Neural progenitor cell (in vitro differentiated cells): ENCODE results near the gene OTOGL. TPM values are rescaled to one million over a fixed set of nuclear protein-coding genes. Genes with fewer than 3 reads are reported as not detected.

Experiments
- DNase-seq: peaks from one replicate; pipeline ENCODE4 v3.0.0-alpha.2; 2016; ENCODE audit warnings: low spot score
- H2AFZ ChIP-seq: fragments of 200-600 bp; sonication (generic); replicated peaks from 2 replicates; pipeline ENCODE4 v1.6.1; 2016; ENCODE audit warnings: antibody characterized with exemption
- H3F3A ChIP-seq: fragments of 200-600 bp; sonication (generic); 2 replicates; pipeline ENCODE4 v1.6.1; 2016; ENCODE audit warnings: antibody characterized with exemption, low read depth
- H3K27ac ChIP-seq: fragments of 200-600 bp; sonication (generic); 2 replicates; pipeline ENCODE4 v1.5.1; 2016; ENCODE audit warnings: mild to moderate bottlenecking
- H3K27me3 ChIP-seq: fragments of 200-600 bp; sonication (generic); 2 replicates; pipeline ENCODE4 v1.6.1; 2016; ENCODE audit warnings: mild to moderate bottlenecking, moderate library complexity
- H3K36me3 ChIP-seq: fragments of 200-600 bp; sonication (generic); 2 replicates; pipeline ENCODE4 v1.5.1; 2016
- H3K4me1 ChIP-seq: fragments of 200-600 bp; sonication (generic); 2 replicates; pipeline ENCODE4 v1.6.1; 2016; ENCODE audit warnings: mixed run types
- H3K4me2 ChIP-seq: fragments of 200-600 bp; sonication (generic); 2 replicates; pipeline ENCODE4 v1.6.1; 2016
- H3K4me3 ChIP-seq: fragments of 200-600 bp; sonication (generic); 2 replicates; pipeline ENCODE4 v1.5.1; 2016
- H3K79me2 ChIP-seq: fragments of 200-600 bp; sonication (generic); 2 replicates; pipeline ENCODE4 v1.6.1; 2016; ENCODE audit warnings: low read depth
- H3K9ac ChIP-seq: fragments of 200-600 bp; sonication (generic); 2 replicates; pipeline ENCODE4 v1.6.1; 2016
- H3K9me3 ChIP-seq: fragments of 200-600 bp; sonication (generic); 2 replicates; pipeline ENCODE4 v1.5.1; 2016; ENCODE audit warnings: low read depth
- H4K20me1 ChIP-seq: fragments of 200-600 bp; sonication (generic); 2 replicates; pipeline ENCODE4 v1.6.1; 2016; ENCODE audit warnings: low read depth
- H3K27ac Mint-ChIP-seq: 3 replicates; pipeline ENCODE4 v1.8.0; 2021; ENCODE audit warnings: mixed read lengths
- H3K27me3 Mint-ChIP-seq: 2 replicates; pipeline ENCODE4 v1.8.0; 2022; ENCODE audit warnings: low read depth, mild to moderate bottlenecking, inconsistent platforms, moderate library complexity, mixed read lengths; ENCODE audit not compliant: insufficient read depth
- H3K36me3 Mint-ChIP-seq: 3 replicates; pipeline ENCODE4 v1.8.0; 2021; ENCODE audit warnings: mixed read lengths
- H3K4me1 Mint-ChIP-seq: 3 replicates; pipeline ENCODE4 v1.8.0; 2021; ENCODE audit warnings: mixed read lengths
- H3K4me3 Mint-ChIP-seq: 3 replicates; pipeline ENCODE4 v1.8.0; 2021; ENCODE audit warnings: mild to moderate bottlenecking, moderate library complexity, mixed read lengths
- H3K9me3 Mint-ChIP-seq: 3 replicates; pipeline ENCODE4 v1.8.0; 2020; ENCODE audit warnings: mixed read lengths
- CTCF ChIP-seq: fragments of 200-600 bp; sonication (generic); IDR thresholded peaks from 2 replicates; pipeline ENCODE4 v1.5.1; 2017; ENCODE audit warnings: antibody characterized with exemption, mild to moderate bottlenecking
- EZH2 ChIP-seq: fragments of 200-600 bp; sonication (generic); IDR thresholded peaks from 2 replicates; pipeline ENCODE4 v1.6.1; 2017; ENCODE audit warnings: antibody characterized with exemption, mild to moderate bottlenecking, moderate library complexity
- EZH2phosphoT487 ChIP-seq: fragments of 200-600 bp; sonication (generic); IDR thresholded peaks from 2 replicates; pipeline ENCODE4 v1.6.1; 2017; ENCODE audit warnings: antibody characterized with exemption
- total RNA-seq: library from RNA; depleted of rRNA; stranded (reverse); fragments of >200 nt; gene quantifications from 2 replicates; pipeline ENCODE4 v1.2.3, GENCODE V29; 2015; ENCODE audit warnings: low replicate concordance

Gene OTOGL
- total RNA-seq, 1 donor from 2014 or later, result 0.13 TPM

GRCh38 chr12:80381121-80381520 lies 281.8 kb downstream of the OTOGL start:
- H3K27ac ChIP-seq, result no peak overlapping the region
- Mint-ChIP-seq H3K4me1 (no peaks in the 10 kb centered on the region), H3K36me3 (no peaks in the 10 kb centered on the region)

GRCh38 chr12:80382254-80382653 lies 282.9 kb downstream of the OTOGL start:
- Histone ChIP-seq H3K9me3 (no peaks in the 10 kb centered on the region), H3K79me2 (no peaks in the 10 kb centered on the region), H3K4me2 (no peak overlapping the region), H3K27ac (no peak overlapping the region), H3K4me1 (no peaks in the 10 kb centered on the region), H3F3A (no peaks in the 10 kb centered on the region), H2AFZ (no peak overlapping the region), H4K20me1 (no peaks in the 10 kb centered on the region), H3K4me3 (no peak overlapping the region), H3K27me3 (no peaks in the 10 kb centered on the region), H3K36me3 (no peaks in the 10 kb centered on the region), H3K9ac (no peak overlapping the region)
- H3K27me3 Mint-ChIP-seq, result no peaks in the 10 kb centered on the region
- no peaks in the 10 kb centered on the region for H3K4me1 Mint-ChIP-seq
- H3K36me3 Mint-ChIP-seq, result no peaks in the 10 kb centered on the region
- no peak overlapping the region for H3K27ac Mint-ChIP-seq
- no peak for TF ChIP-seq CTCF
- TF ChIP-seq EZH2, result no peak
- no peak for TF ChIP-seq EZH2phosphoT487
- DNase-seq, result no peak
- H3K9me3 Mint-ChIP-seq, result no peaks in the 10 kb centered on the region
- H3K4me3 Mint-ChIP-seq, result no peak overlapping the region

More at GRCh38 chr12:80381121-80381520, 281.8 kb downstream of the OTOGL start:
- Mint-ChIP-seq H3K4me3 (no peak overlapping the region), H3K27ac (no peak overlapping the region), H3K9me3 (no peaks in the 10 kb centered on the region), H3K27me3 (no peaks in the 10 kb centered on the region)
- Histone ChIP-seq H3K9me3 (no peaks in the 10 kb centered on the region), H4K20me1 (no peaks in the 10 kb centered on the region), H3K79me2 (no peaks in the 10 kb centered on the region), H2AFZ (no peak overlapping the region), H3K4me1 (no peaks in the 10 kb centered on the region), H3K4me3 (no peak overlapping the region), H3K9ac (no peak overlapping the region), H3K4me2 (no peak overlapping the region), H3F3A (no peaks in the 10 kb centered on the region), H3K36me3 (no peaks in the 10 kb centered on the region), H3K27me3 (no peaks in the 10 kb centered on the region)
- TF ChIP-seq EZH2 (no peak), CTCF (no peak), EZH2phosphoT487 (no peak)
- no peak for DNase-seq

- no peak overlapping the region for H3K4me3 ChIP-seq
These were observed 301.2 kb downstream of the OTOGL start for GRCh38 chr12:80400571-80400991.

More at GRCh38 chr12:80400571-80400991, 301.2 kb downstream of the OTOGL start:
- Histone ChIP-seq H3K9me3 (no peaks in the 10 kb centered on the region), H3K9ac (no peak overlapping the region), H3K4me1 (no peaks in the 10 kb centered on the region), H3K79me2 (no peaks in the 10 kb centered on the region), H3K27ac (no peak overlapping the region), H2AFZ (peak overlapping the region; percentile 80), H3K4me2 (no peak overlapping the region), H3F3A (no peaks in the 10 kb centered on the region), H3K36me3 (no peaks in the 10 kb centered on the region), H3K27me3 (no peaks in the 10 kb centered on the region), H4K20me1 (no peaks in the 10 kb centered on the region)
- DNase-seq, result peak; percentile 60
- peaks cover 2% of the 10 kb centered on the region for H3K4me1 Mint-ChIP-seq
- H3K27ac Mint-ChIP-seq, result no peak overlapping the region
- H3K4me3 Mint-ChIP-seq, result no peak overlapping the region
- TF ChIP-seq EZH2, result no peak
- no peak for TF ChIP-seq EZH2phosphoT487
- TF ChIP-seq CTCF, result no peak
- no peaks in the 10 kb centered on the region for H3K27me3 Mint-ChIP-seq
- no peaks in the 10 kb centered on the region for H3K36me3 Mint-ChIP-seq
- no peaks in the 10 kb centered on the region for H3K9me3 Mint-ChIP-seq
